ENCODE results near the gene SLX9.

Gene SLX9

GRCh38 chr21:44947930-44948331 is 8.1 kb downstream of the SLX9 start:
- no peak for DNase-seq (ENCODE audit: low read depth)

GRCh38 chr21:44948426-44949120 is 8.7 kb downstream of the SLX9 start:
- DNase-seq (ENCODE audit: low read depth): no peak

GRCh38 chr21:44949161-44949778 is 9.4 kb downstream of the SLX9 start:
- DNase-seq (ENCODE audit: low read depth): no peak

GRCh38 chr21:44949779-44950198 is 10.0 kb downstream of the SLX9 start:
- DNase-seq (ENCODE audit: low read depth): peak; percentile 65

GRCh38 chr21:44950351-44950750 is 10.5 kb downstream of the SLX9 start:
- DNase-seq (ENCODE audit: low read depth): no peak

- no peak for DNase-seq (ENCODE audit: low read depth)
These were observed 11.5 kb downstream of the SLX9 start for GRCh38 chr21:44951186-44951915.

GRCh38 chr21:44952116-44952928 is 12.5 kb downstream of the SLX9 start:
- DNase-seq (ENCODE audit: low read depth): no peak

- DNase-seq (ENCODE audit: low read depth): no peak
These were observed 13.2 kb downstream of the SLX9 start for GRCh38 chr21:44952929-44953627.

- no peak for DNase-seq (ENCODE audit: low read depth)
These were observed 13.8 kb downstream of the SLX9 start for GRCh38 chr21:44953628-44954021.

- no peak for DNase-seq (ENCODE audit: low read depth)
These were observed 14.5 kb downstream of the SLX9 start for GRCh38 chr21:44954281-44954771.

GRCh38 chr21:44955141-44955797 is 15.4 kb downstream of the SLX9 start:
- no peak for DNase-seq (ENCODE audit: low read depth)

- no peak for DNase-seq (ENCODE audit: low read depth)
These were observed 16.0 kb downstream of the SLX9 start for GRCh38 chr21:44955798-44956175.

- no peak for DNase-seq (ENCODE audit: low read depth)
These were observed 16.7 kb downstream of the SLX9 start for GRCh38 chr21:44956356-44957046.

GRCh38 chr21:44957047-44957831 is 17.4 kb downstream of the SLX9 start:
- no peak for DNase-seq (ENCODE audit: low read depth)

- no peak for DNase-seq (ENCODE audit: low read depth)
These were observed 18.1 kb downstream of the SLX9 start for GRCh38 chr21:44957901-44958451.

GRCh38 chr21:44958471-44959191 is 18.8 kb downstream of the SLX9 start:
- no peak for DNase-seq (ENCODE audit: low read depth)

GRCh38 chr21:44959376-44960091 is 19.7 kb downstream of the SLX9 start:
- DNase-seq (ENCODE audit: low read depth): no peak
